Hepatocyte (in vitro differentiated cells): ENCODE measurements around the gene PPIH.

ENCODE experiments used
- EZH2 ChIP-seq: fragments of 200-600 bp; sonication (generic); IDR thresholded peaks from 2 replicates; pipeline ENCODE4 v1.6.1; 2016; ENCODE audit warnings: antibody characterized with exemption, mild to moderate bottlenecking, borderline replicate concordance
- TF ChIP-seq, protein P1 (sequence below): fragments of 200-600 bp; sonication (generic); IDR thresholded peaks from 2 replicates; pipeline ENCODE4 v1.5.1; 2016; ENCODE audit warnings: antibody characterized with exemption, mild to moderate bottlenecking; ENCODE audit not compliant: poor library complexity

DNA sequence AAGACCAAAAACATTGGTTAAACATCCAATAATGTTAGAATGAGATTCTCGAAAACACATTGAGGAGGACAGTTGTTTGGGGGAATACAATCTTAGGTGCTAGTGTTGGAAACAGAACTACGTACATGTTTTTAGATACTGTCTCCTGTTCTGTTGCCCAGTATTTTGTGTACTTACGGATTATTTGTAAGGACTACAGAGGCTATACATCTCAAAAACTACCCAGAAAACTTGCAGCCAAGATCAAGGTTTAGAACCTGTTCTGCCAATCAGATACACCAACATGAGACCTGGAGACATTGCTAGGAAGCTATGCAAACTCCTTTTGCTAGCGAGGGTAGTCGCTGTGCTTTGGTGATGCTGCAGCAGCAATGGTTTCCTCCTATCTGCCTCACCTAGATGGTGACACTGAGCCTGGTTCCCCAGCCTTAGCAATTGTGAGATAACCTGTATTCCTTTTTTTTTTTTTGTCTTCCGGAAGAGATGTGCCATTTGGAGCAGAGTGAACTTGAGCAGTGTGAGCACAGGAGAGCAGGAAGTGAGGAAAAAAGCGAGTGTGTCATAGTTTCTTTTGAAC lies 45.8 kb downstream of the PPIH start:
- TF ChIP-seq, protein P1, sequence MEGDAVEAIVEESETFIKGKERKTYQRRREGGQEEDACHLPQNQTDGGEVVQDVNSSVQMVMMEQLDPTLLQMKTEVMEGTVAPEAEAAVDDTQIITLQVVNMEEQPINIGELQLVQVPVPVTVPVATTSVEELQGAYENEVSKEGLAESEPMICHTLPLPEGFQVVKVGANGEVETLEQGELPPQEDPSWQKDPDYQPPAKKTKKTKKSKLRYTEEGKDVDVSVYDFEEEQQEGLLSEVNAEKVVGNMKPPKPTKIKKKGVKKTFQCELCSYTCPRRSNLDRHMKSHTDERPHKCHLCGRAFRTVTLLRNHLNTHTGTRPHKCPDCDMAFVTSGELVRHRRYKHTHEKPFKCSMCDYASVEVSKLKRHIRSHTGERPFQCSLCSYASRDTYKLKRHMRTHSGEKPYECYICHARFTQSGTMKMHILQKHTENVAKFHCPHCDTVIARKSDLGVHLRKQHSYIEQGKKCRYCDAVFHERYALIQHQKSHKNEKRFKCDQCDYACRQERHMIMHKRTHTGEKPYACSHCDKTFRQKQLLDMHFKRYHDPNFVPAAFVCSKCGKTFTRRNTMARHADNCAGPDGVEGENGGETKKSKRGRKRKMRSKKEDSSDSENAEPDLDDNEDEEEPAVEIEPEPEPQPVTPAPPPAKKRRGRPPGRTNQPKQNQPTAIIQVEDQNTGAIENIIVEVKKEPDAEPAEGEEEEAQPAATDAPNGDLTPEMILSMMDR = no peak
- TF ChIP-seq EZH2 = no peak
